Caco-2 (cell line): ENCODE measurements around the gene AJUBA. TPM values are rescaled to one million over a fixed set of nuclear protein-coding genes. Genes with fewer than 3 reads are reported as not detected.

Experiments used
- BruUV-seq: library from RNA; stranded (reverse); fragments of 400-500 nt; replicated peaks from 2 replicates; lab custom pipeline; 2021; lab: Mats Ljungman, UMichigan
- CTCF ChIA-PET: fragments of 300-600 bp; sonication (Branson Sonifier 250); formaldehyde crosslinking; loops from one replicate; lab custom pipeline; 2022; ENCODE audit warnings: antibody characterized with exemption; lab: Charles Lee
- POLR2A ChIA-PET: fragments of 300-600 bp; sonication (Branson Sonifier 250); formaldehyde crosslinking; loops from one replicate; lab custom pipeline; 2022; ENCODE audit warnings: antibody characterized with exemption; lab: Charles Lee
- DNase-seq, 2 experiments: peaks; one replicate each; pipeline versions ENCODE4 v3.0.0 to v3.0.0-alpha.2; 2020 to 2022
- H3K27me3 ChIP-seq: replicated peaks from 2 replicates; pipeline ENCODE4 v1.6.0; 2011; ENCODE audit warnings: low read length; ENCODE audit not compliant: control insufficient read depth, insufficient read depth
- H3K36me3 ChIP-seq: 2 replicates; pipeline ENCODE4 v1.5.1; 2011; ENCODE audit warnings: low read length; ENCODE audit not compliant: control insufficient read depth, insufficient read depth
- H3K4me1 ChIP-seq: fragments of 250-450 bp; sonication (Bioruptor Pico); 2 replicates; pipeline ENCODE4 v1.5.1; 2020; ENCODE audit warnings: mild to moderate bottlenecking
- H3K4me3 ChIP-seq: 2 replicates; pipeline ENCODE4 v1.5.1; 2011; ENCODE audit warnings: low read depth, mild to moderate bottlenecking, control low read depth, low read length
- H3K9me3 ChIP-seq: fragments of 250-450 bp; sonication (Bioruptor Pico); 2 replicates; pipeline ENCODE4 v1.5.1; 2020; ENCODE audit warnings: mild to moderate bottlenecking, moderate library complexity
- H3K27ac Mint-ChIP-seq: one replicate; pipeline ENCODE4 v1.8.0; 2022; ENCODE audit warnings: mixed read lengths; ENCODE audit not compliant: unreplicated experiment
- H3K27me3 Mint-ChIP-seq: one replicate; pipeline ENCODE4 v1.8.0; 2022; ENCODE audit warnings: mixed read lengths; ENCODE audit not compliant: insufficient read depth, unreplicated experiment
- H3K36me3 Mint-ChIP-seq: one replicate; pipeline ENCODE4 v1.8.0; 2022; ENCODE audit warnings: mild to moderate bottlenecking, mixed read lengths; ENCODE audit not compliant: insufficient read depth, unreplicated experiment
- H3K4me1 Mint-ChIP-seq: one replicate; pipeline ENCODE4 v1.8.0; 2022; ENCODE audit warnings: low read depth, mixed read lengths; ENCODE audit not compliant: unreplicated experiment
- H3K4me3 Mint-ChIP-seq: one replicate; pipeline ENCODE4 v1.8.0; 2022; ENCODE audit warnings: mild to moderate bottlenecking, moderate library complexity, mixed read lengths; ENCODE audit not compliant: unreplicated experiment
- H3K9me3 Mint-ChIP-seq: one replicate; pipeline ENCODE4 v1.8.0; 2022; ENCODE audit warnings: mixed read lengths; ENCODE audit not compliant: unreplicated experiment
- intact Hi-C: fragments of 100-400 bp; cut with micrococcal nuclease; formaldehyde crosslinking; loops from one replicate; pipeline ENCODE4 v1.10.0; 2022; ENCODE audit not compliant: unreplicated experiment
- total RNA-seq: library from RNA; stranded (reverse); gene quantifications from 2 replicates; pipeline ENCODE4 v1.2.3, GENCODE V29; 2022
- TF ChIP-seq, protein P1 (sequence below), 2 experiments: fragments of 200-600 bp in 1 of 2; IDR thresholded peaks; 1 replicate in 1 of 2; 2 replicates in 1 of 2; pipeline versions ENCODE4 v1.5.1 to v1.8.0; 2011 to 2022; ENCODE audit warnings: antibody characterized with exemption in 1 of 2, control low read depth in 1 of 2, inconsistent platforms in 1 of 2, low read depth in 1 of 2, low read length in 1 of 2, mild to moderate bottlenecking in 1 of 2, moderate library complexity in 1 of 2; ENCODE audit not compliant: insufficient read depth in 1 of 2, severe bottlenecking in 1 of 2, unreplicated experiment in 1 of 2

The AJUBA gene
- total RNA-seq, 1 experiment from 2014 or later = 211 TPM

GRCh38 chr14:22981090-22981875 lies 1.1 kb downstream of the AJUBA start:
- TSS peak; percentile 63 for BruUV-seq
- intact Hi-C loops = loop anchor here (5.0 kb wide), 1 partner anchor 109 kb away; the partner anchor contains the start of gene LRP10
- Histone ChIP-seq H3K27me3 (no peaks in the 10 kb centered on the region), H3K9me3 (no peaks in the 10 kb centered on the region), H3K4me1 (peaks cover 38% of the 10 kb centered on the region), H3K4me3 (peak overlapping the region; percentile 94), H3K36me3 (peaks cover 6% of the 10 kb centered on the region; the same call in 1 of the 2 replicates)
- Mint-ChIP-seq H3K27me3 (no peaks in the 10 kb centered on the region), H3K36me3 (peaks cover 48% of the 10 kb centered on the region), H3K9me3 (no peaks in the 10 kb centered on the region), H3K4me3 (no peak overlapping the region), H3K4me1 (peaks cover 25% of the 10 kb centered on the region), H3K27ac (peak overlapping the region; percentile 66)
- ChIA-PET CTCF (interaction anchor here (0.6 to 3.2 kb wide), 6 partner anchors 13 to 139 kb away, joined by 3 to 18 read pairs (median 6); partner anchors contain the start of gene PRMT5), POLR2A (interaction anchor here (0.8 to 2.6 kb wide), 3 partner anchors 15 to 114 kb away, joined by 3 to 17 read pairs (median 16); partner anchors contain the start of genes ACIN1 and C14orf119)
- TF ChIP-seq, protein P1, sequence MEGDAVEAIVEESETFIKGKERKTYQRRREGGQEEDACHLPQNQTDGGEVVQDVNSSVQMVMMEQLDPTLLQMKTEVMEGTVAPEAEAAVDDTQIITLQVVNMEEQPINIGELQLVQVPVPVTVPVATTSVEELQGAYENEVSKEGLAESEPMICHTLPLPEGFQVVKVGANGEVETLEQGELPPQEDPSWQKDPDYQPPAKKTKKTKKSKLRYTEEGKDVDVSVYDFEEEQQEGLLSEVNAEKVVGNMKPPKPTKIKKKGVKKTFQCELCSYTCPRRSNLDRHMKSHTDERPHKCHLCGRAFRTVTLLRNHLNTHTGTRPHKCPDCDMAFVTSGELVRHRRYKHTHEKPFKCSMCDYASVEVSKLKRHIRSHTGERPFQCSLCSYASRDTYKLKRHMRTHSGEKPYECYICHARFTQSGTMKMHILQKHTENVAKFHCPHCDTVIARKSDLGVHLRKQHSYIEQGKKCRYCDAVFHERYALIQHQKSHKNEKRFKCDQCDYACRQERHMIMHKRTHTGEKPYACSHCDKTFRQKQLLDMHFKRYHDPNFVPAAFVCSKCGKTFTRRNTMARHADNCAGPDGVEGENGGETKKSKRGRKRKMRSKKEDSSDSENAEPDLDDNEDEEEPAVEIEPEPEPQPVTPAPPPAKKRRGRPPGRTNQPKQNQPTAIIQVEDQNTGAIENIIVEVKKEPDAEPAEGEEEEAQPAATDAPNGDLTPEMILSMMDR (IDR thresholded peaks at IDR 0.05; ENCODE audit: insufficient read depth in 1 of 2, low read depth in 1 of 2, low read length in 1 of 2, severe bottlenecking in 1 of 2, unreplicated experiment in 1 of 2) = no peak
- DNase-seq = peak in 1 of 2 experiments; percentile 38

GRCh38 chr14:22980672-22981089 lies 1.7 kb downstream of the AJUBA start:
- Histone ChIP-seq H3K36me3 (peaks cover 7% of the 10 kb centered on the region; the same call in 1 of the 2 replicates), H3K4me1 (peaks cover 41% of the 10 kb centered on the region), H3K27me3 (no peaks in the 10 kb centered on the region), H3K9me3 (no peaks in the 10 kb centered on the region), H3K4me3 (peak overlapping the region; percentile 94)
- Mint-ChIP-seq H3K36me3 (peaks cover 54% of the 10 kb centered on the region), H3K27me3 (no peaks in the 10 kb centered on the region), H3K9me3 (no peaks in the 10 kb centered on the region), H3K27ac (peak overlapping the region; percentile 66), H3K4me3 (no peak overlapping the region), H3K4me1 (peaks cover 25% of the 10 kb centered on the region)
- TF ChIP-seq, protein P1 (IDR thresholded peaks at IDR 0.05; ENCODE audit: insufficient read depth in 1 of 2, low read depth in 1 of 2, low read length in 1 of 2, severe bottlenecking in 1 of 2, unreplicated experiment in 1 of 2) = no peak
- ChIA-PET POLR2A (interaction anchor here (0.8 to 2.6 kb wide), 2 partner anchors 25 to 114 kb away, joined by 3 to 17 read pairs; partner anchors contain the start of genes ACIN1 and C14orf119), CTCF (interaction anchor here (3.2 kb wide), 1 partner anchor 15 kb away, joined by 18 read pairs; no protein-coding TSS in a partner anchor)
- DNase-seq = peak; percentile 86
- BruUV-seq = no TSS peak
- intact Hi-C loops = loop anchor here (5.0 kb wide), 1 partner anchor 108 kb away; the partner anchor contains the start of gene LRP10

- TSS peak; percentile 17 for BruUV-seq
- H3K27ac Mint-ChIP-seq = peak overlapping the region; percentile 88
- H3K4me3 ChIP-seq = peak overlapping the region; percentile 94
- no peak for DNase-seq
- peaks cover 62% of the 10 kb centered on the region for H3K36me3 Mint-ChIP-seq
- H3K9me3 ChIP-seq = no peaks in the 10 kb centered on the region
- no peaks in the 10 kb centered on the region for H3K9me3 Mint-ChIP-seq
- CTCF ChIA-PET = no interaction called here
- POLR2A ChIA-PET = interaction anchor here (0.6 kb wide), 1 partner anchor 178 kb away, joined by 5 read pairs; no protein-coding TSS in a partner anchor
- no peak overlapping the region for H3K4me3 Mint-ChIP-seq
- H3K4me1 ChIP-seq = peaks cover 50% of the 10 kb centered on the region
- H3K27me3 ChIP-seq = no peaks in the 10 kb centered on the region
- peaks cover 29% of the 10 kb centered on the region for H3K4me1 Mint-ChIP-seq
- H3K36me3 ChIP-seq = peaks cover 7% of the 10 kb centered on the region; the same call in 1 of the 2 replicates
- TF ChIP-seq, protein P1 (IDR thresholded peaks at IDR 0.05; ENCODE audit: insufficient read depth in 1 of 2, low read depth in 1 of 2, low read length in 1 of 2, severe bottlenecking in 1 of 2, unreplicated experiment in 1 of 2) = no peak
- intact Hi-C loops = loop anchor here (5.0 kb wide), 3 partner anchors 108 to 418 kb away; partner anchors contain the start of gene LRP10
- no peaks in the 10 kb centered on the region for H3K27me3 Mint-ChIP-seq
Measured at GRCh38 chr14:22979748-22980392, 2.5 kb downstream of the AJUBA start.
